K562 (cell line): ENCODE measurements around the gene PRPF8.

ENCODE experiments used
- BRCA1 ChIP-seq, 2 experiments: fragments of 450-650 bp in 1 of 2; sonication (generic) in 1 of 2; formaldehyde crosslinking in 1 of 2; IDR thresholded peaks; 2 replicates each; pipeline versions ENCODE4 v1.5.0 to v1.6.1; 2017 to 2020; ENCODE audit warnings: mild to moderate bottlenecking in 1 of 2, missing genetic modification reagents in 1 of 2
- GABPA ChIP-seq: fragments of 200-800 bp; sonication (Bioruptor generic); conservative IDR thresholded peaks from 2 replicates; pipeline ENCODE4 v1.6.1; 2016; ENCODE audit warnings: low read depth, missing genetic modification characterization, missing compliant biosample characterization
- HIVEP1 ChIP-seq: fragments of 250-450 bp; sonication (Bioruptor Pico); IDR thresholded peaks from 2 replicates; pipeline ENCODE4 v1.4.0; 2020; ENCODE audit warnings: mild to moderate bottlenecking
- LCOR ChIP-seq: sonication (generic); formaldehyde crosslinking; IDR thresholded peaks from 2 replicates; pipeline ENCODE4 v1.8.0; 2022; ENCODE audit warnings: mild to moderate bottlenecking, missing genetic modification reagents
- POLR2AphosphoS5 ChIP-seq: IDR thresholded peaks from 2 replicates; pipeline ENCODE4 v1.6.1; 2011; ENCODE audit warnings: mild to moderate bottlenecking, low read depth, low read length, moderate library complexity; ENCODE audit not compliant: control insufficient read depth, insufficient read depth
- RFX1 ChIP-seq: fragments of 450-650 bp; IDR thresholded peaks from 2 replicates; pipeline ENCODE4 v1.6.1; 2016; ENCODE audit warnings: mild to moderate bottlenecking, moderate library complexity
- RFX5 ChIP-seq: IDR thresholded peaks from 2 replicates; pipeline ENCODE4 v1.6.1; 2011; ENCODE audit warnings: low read depth, mild to moderate bottlenecking, improper control_type of control experiment, low read length
- RNF2 ChIP-seq: sonication (generic); IDR thresholded peaks from 2 replicates; pipeline ENCODE4 v1.6.1; 2016
- U2AF1 ChIP-seq: fragments of 200-400 bp; formaldehyde crosslinking; optimal IDR thresholded peaks from 2 replicates; pipeline ENCODE3; 2017; ENCODE audit warnings: mild to moderate bottlenecking, low read depth, low read length, moderate library complexity
- ZNF217 ChIP-seq: sonication (generic); formaldehyde crosslinking; IDR thresholded peaks from 2 replicates; pipeline ENCODE4 v1.8.0; 2022; ENCODE audit warnings: mild to moderate bottlenecking, missing genetic modification reagents
- TF ChIP-seq, protein P1 (sequence below): fragments of 250-450 bp; sonication (Bioruptor Pico); IDR thresholded peaks from 2 replicates; pipeline ENCODE4 v1.5.0; 2020; ENCODE audit warnings: mild to moderate bottlenecking
- TF ChIP-seq, protein P2 (sequence below), 3 experiments: IDR thresholded peaks in 2 of 3; conservative IDR thresholded peaks in 1 of 3; 2 replicates each; pipeline ENCODE4 v1.5.1; 2011 to 2012; ENCODE audit warnings: low read length in 3 of 3, mild to moderate bottlenecking in 3 of 3, control low read depth in 2 of 3, improper control_type of control experiment in 1 of 3, inconsistent platforms in 1 of 3, low read depth in 1 of 3, mixed read lengths in 1 of 3, moderate library complexity in 1 of 3; ENCODE audit not compliant: insufficient read depth in 2 of 3
- TF ChIP-seq, protein P3 (sequence below): sonication (generic); formaldehyde crosslinking; IDR thresholded peaks from 2 replicates; pipeline ENCODE4 v1.8.0; 2022; ENCODE audit warnings: missing genetic modification reagents, mild to moderate bottlenecking, moderate library complexity, borderline replicate concordance
- TF ChIP-seq, protein P4 (sequence below): fragments of 450-650 bp; formaldehyde crosslinking; IDR thresholded peaks from 2 replicates; pipeline ENCODE4 v1.4.0; 2022; ENCODE audit warnings: missing genetic modification characterization

DNA sequence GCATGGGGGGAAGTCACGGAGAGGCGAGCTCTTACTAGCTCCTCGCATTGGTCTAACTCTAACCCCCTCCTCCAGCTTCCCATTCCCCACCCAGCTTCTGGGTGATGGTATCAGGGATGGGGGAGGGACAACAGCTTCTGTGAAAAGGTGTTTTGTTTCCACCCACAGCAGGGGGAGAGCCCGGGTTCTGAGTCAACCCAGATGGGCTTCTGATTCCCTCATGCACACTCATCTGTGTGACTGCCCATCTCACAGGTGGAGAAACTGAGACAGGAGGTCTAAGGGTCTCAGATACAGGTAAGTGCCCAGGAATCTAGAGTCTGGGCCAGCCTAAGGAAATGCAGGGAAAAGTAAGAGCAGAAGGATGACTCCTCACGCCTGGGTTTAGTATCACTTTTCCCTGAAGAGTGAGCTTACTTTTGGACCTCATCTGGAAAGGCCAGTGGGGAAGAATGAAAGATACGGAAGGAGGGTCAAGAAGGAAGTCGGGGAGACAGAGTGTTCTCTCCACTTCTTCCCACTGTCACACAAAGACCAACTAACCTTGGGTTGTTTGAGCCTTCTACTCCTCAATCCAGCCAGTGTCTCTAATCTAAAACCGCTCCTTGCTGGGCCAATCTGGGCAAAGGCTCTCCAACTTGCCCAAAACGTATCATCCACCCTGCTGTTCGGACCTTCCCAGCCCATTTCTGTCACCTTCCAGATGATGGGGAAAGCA is 28.7 kb upstream of the PRPF8 start:
- no peak for TF ChIP-seq HIVEP1 (CRISPR knock-in tag)
- TF ChIP-seq RFX5, result no peak
- TF ChIP-seq, protein P1, sequence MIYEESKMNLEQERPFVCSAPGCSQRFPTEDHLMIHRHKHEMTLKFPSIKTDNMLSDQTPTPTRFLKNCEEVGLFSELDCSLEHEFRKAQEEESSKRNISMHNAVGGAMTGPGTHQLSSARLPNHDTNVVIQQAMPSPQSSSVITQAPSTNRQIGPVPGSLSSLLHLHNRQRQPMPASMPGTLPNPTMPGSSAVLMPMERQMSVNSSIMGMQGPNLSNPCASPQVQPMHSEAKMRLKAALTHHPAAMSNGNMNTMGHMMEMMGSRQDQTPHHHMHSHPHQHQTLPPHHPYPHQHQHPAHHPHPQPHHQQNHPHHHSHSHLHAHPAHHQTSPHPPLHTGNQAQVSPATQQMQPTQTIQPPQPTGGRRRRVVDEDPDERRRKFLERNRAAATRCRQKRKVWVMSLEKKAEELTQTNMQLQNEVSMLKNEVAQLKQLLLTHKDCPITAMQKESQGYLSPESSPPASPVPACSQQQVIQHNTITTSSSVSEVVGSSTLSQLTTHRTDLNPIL, result no peak
- no peak for TF ChIP-seq U2AF1
- TF ChIP-seq, protein P2, sequence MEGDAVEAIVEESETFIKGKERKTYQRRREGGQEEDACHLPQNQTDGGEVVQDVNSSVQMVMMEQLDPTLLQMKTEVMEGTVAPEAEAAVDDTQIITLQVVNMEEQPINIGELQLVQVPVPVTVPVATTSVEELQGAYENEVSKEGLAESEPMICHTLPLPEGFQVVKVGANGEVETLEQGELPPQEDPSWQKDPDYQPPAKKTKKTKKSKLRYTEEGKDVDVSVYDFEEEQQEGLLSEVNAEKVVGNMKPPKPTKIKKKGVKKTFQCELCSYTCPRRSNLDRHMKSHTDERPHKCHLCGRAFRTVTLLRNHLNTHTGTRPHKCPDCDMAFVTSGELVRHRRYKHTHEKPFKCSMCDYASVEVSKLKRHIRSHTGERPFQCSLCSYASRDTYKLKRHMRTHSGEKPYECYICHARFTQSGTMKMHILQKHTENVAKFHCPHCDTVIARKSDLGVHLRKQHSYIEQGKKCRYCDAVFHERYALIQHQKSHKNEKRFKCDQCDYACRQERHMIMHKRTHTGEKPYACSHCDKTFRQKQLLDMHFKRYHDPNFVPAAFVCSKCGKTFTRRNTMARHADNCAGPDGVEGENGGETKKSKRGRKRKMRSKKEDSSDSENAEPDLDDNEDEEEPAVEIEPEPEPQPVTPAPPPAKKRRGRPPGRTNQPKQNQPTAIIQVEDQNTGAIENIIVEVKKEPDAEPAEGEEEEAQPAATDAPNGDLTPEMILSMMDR (IDR thresholded peaks at IDR 0.05 in 2 of 3, conservative IDR thresholded peaks at IDR 0.05 in 1 of 3; ENCODE audit: insufficient read depth in 2 of 3, low read depth in 1 of 3, low read length in 3 of 3), result no peak
- TF ChIP-seq, protein P3, sequence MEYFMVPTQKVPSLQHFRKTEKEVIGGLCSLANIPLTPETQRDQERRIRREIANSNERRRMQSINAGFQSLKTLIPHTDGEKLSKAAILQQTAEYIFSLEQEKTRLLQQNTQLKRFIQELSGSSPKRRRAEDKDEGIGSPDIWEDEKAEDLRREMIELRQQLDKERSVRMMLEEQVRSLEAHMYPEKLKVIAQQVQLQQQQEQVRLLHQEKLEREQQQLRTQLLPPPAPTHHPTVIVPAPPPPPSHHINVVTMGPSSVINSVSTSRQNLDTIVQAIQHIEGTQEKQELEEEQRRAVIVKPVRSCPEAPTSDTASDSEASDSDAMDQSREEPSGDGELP (CRISPR knock-in tag), result no peak
- TF ChIP-seq RNF2, result no peak; the same call in 1 of the 2 replicates
- no peak for TF ChIP-seq POLR2AphosphoS5
- no peak for TF ChIP-seq ZNF217 (CRISPR knock-in tag)
- no peak for TF ChIP-seq BRCA1 (IDR thresholded peaks at IDR 0.05)
- no peak for TF ChIP-seq BRCA1 (CRISPR knock-in tag; IDR thresholded peaks at IDR 0.05)
- TF ChIP-seq LCOR (CRISPR knock-in tag), result no peak
- TF ChIP-seq, protein P4, sequence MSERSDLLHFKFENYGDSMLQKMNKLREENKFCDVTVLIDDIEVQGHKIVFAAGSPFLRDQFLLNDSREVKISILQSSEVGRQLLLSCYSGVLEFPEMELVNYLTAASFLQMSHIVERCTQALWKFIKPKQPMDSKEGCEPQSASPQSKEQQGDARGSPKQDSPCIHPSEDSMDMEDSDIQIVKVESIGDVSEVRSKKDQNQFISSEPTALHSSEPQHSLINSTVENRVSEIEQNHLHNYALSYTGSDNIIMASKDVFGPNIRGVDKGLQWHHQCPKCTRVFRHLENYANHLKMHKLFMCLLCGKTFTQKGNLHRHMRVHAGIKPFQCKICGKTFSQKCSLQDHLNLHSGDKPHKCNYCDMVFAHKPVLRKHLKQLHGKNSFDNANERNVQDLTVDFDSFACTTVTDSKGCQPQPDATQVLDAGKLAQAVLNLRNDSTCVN (CRISPR knock-in tag), result no peak
- TF ChIP-seq RFX1, result no peak
- TF ChIP-seq GABPA (tag), result no peak
